Measurements from ENCODE around the gene BICD1.

The BICD1 gene

GRCh38 chr12:32293808-32294419 is 187.3 kb downstream of the BICD1 start:
- no peak for TF ChIP-seq CTCF (conservative IDR thresholded peaks at IDR 0.05; ENCODE audit: low read depth)
- POLR2A ChIA-PET (ENCODE audit: low non-redundant PET): no interaction called here
- CTCF ChIA-PET: interaction anchor here (0.7 kb wide), 3 partner anchors 12 to 786 kb away, joined by 3 to 4 read pairs (median 3); no protein-coding TSS in a partner anchor
- no peak for DNase-seq (ENCODE audit: low spot score)
- no peak overlapping the region for H3K27ac ChIP-seq

GRCh38 chr12:32296567-32296966 is 189.9 kb downstream of the BICD1 start:
- CTCF ChIA-PET: no interaction called here

GRCh38 chr12:32298917-32299316 is 192.3 kb downstream of the BICD1 start:
- DNase-seq (ENCODE audit: low spot score): no peak
- CTCF ChIA-PET: interaction anchor here (0.7 kb wide), 2 partner anchors 230 to 373 kb away, joined by 4 to 5 read pairs; no protein-coding TSS in a partner anchor
- H3K27ac ChIP-seq: no peak overlapping the region
- no peak for TF ChIP-seq CTCF (conservative IDR thresholded peaks at IDR 0.05; ENCODE audit: low read depth)
- POLR2A ChIA-PET (ENCODE audit: low non-redundant PET): no interaction called here

More at GRCh38 chr12:32296567-32296966, 189.9 kb downstream of the BICD1 start:
- POLR2A ChIA-PET (ENCODE audit: low non-redundant PET): no interaction called here
- DNase-seq (ENCODE audit: low spot score): no peak
- H3K27ac ChIP-seq: no peak overlapping the region
- TF ChIP-seq CTCF (conservative IDR thresholded peaks at IDR 0.05; ENCODE audit: low read depth): no peak

GRCh38 chr12:32301216-32301615 is 194.6 kb downstream of the BICD1 start:
- ChIA-PET POLR2A (ENCODE audit: low non-redundant PET) (no interaction called here), CTCF (interaction anchor here (0.6 to 0.7 kb wide), 2 partner anchors 59 to 970 kb away, joined by 3 to 5 read pairs; no protein-coding TSS in a partner anchor)
- TF ChIP-seq CTCF (conservative IDR thresholded peaks at IDR 0.05; ENCODE audit: low read depth): no peak
- DNase-seq (ENCODE audit: low spot score): no peak
- H3K27ac ChIP-seq: no peak overlapping the region

- POLR2A ChIA-PET (ENCODE audit: low non-redundant PET): no interaction called here
- CTCF ChIA-PET: interaction anchor here (0.7 kb wide), 1 partner anchor 390 kb away, joined by 4 read pairs; no protein-coding TSS in a partner anchor
- DNase-seq (ENCODE audit: low spot score): peak; percentile 68
- peak; percentile 62 for TF ChIP-seq CTCF (conservative IDR thresholded peaks at IDR 0.05; ENCODE audit: low read depth)
- no peak overlapping the region for H3K27ac ChIP-seq
These were observed 195.8 kb downstream of the BICD1 start for GRCh38 chr12:32302218-32303173.

- no peak overlapping the region for H3K27ac ChIP-seq
- TF ChIP-seq CTCF (conservative IDR thresholded peaks at IDR 0.05; ENCODE audit: low read depth): no peak
- ChIA-PET POLR2A (ENCODE audit: low non-redundant PET) (no interaction called here), CTCF (no interaction called here)
- DNase-seq (ENCODE audit: low spot score): no peak
These were observed 196.5 kb downstream of the BICD1 start for GRCh38 chr12:32303174-32303549.
